ENCODE data around the gene CAPN2. TPM values are rescaled to one million over a fixed set of nuclear protein-coding genes. Genes with fewer than 3 reads are reported as not detected.

Gene CAPN2
- total and polyA plus RNA-seq, 2 experiments from 2014 or later = 8.4 to 17.8 TPM

DNA sequence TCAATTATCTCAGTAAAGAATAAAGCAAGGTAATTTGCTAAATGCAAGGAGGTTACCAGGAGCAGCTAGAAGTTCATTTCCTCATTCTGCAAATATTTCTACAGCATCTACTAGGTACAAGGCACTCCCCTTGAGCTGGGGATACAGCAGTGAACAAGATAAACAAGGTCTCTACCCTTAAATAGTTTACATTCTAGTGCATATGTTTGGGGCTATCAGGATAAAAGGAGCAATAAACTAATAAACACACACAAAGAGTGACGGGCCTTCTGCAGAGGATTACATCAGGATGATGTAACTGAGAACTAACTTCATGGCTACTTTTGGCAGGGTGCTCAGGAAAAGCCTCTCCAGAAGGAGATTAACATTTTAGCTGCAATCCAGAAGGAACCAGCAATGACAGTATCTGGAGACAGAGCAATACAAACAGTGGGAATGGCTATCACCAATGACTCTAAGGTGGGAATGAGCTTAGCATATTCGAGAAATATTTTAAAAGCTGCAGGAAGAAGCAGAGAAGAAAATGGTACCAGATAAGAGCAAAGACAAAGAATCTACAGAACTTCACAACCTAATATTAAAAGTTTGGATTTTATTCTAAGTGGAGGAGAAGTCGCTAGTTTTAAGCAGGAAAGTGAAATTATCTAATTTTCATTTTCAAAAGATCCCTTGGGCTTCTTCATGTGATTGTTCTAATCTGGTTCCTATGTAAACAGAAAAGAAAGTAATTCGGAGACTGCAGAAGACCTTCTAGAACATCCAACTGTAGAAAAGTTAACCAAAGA lies 107.6 kb downstream of the CAPN2 start:
- no peak overlapping the region for H3K4me3 ChIP-seq
- TF ChIP-seq, protein P1, sequence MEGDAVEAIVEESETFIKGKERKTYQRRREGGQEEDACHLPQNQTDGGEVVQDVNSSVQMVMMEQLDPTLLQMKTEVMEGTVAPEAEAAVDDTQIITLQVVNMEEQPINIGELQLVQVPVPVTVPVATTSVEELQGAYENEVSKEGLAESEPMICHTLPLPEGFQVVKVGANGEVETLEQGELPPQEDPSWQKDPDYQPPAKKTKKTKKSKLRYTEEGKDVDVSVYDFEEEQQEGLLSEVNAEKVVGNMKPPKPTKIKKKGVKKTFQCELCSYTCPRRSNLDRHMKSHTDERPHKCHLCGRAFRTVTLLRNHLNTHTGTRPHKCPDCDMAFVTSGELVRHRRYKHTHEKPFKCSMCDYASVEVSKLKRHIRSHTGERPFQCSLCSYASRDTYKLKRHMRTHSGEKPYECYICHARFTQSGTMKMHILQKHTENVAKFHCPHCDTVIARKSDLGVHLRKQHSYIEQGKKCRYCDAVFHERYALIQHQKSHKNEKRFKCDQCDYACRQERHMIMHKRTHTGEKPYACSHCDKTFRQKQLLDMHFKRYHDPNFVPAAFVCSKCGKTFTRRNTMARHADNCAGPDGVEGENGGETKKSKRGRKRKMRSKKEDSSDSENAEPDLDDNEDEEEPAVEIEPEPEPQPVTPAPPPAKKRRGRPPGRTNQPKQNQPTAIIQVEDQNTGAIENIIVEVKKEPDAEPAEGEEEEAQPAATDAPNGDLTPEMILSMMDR (conservative IDR thresholded peaks at IDR 0.05; ENCODE audit: low read depth in 2 of 2) = no peak
- no peak for TF ChIP-seq NANOG (IDR thresholded peaks at IDR 0.05; ENCODE audit: borderline replicate concordance)
- TF ChIP-seq, protein P2, sequence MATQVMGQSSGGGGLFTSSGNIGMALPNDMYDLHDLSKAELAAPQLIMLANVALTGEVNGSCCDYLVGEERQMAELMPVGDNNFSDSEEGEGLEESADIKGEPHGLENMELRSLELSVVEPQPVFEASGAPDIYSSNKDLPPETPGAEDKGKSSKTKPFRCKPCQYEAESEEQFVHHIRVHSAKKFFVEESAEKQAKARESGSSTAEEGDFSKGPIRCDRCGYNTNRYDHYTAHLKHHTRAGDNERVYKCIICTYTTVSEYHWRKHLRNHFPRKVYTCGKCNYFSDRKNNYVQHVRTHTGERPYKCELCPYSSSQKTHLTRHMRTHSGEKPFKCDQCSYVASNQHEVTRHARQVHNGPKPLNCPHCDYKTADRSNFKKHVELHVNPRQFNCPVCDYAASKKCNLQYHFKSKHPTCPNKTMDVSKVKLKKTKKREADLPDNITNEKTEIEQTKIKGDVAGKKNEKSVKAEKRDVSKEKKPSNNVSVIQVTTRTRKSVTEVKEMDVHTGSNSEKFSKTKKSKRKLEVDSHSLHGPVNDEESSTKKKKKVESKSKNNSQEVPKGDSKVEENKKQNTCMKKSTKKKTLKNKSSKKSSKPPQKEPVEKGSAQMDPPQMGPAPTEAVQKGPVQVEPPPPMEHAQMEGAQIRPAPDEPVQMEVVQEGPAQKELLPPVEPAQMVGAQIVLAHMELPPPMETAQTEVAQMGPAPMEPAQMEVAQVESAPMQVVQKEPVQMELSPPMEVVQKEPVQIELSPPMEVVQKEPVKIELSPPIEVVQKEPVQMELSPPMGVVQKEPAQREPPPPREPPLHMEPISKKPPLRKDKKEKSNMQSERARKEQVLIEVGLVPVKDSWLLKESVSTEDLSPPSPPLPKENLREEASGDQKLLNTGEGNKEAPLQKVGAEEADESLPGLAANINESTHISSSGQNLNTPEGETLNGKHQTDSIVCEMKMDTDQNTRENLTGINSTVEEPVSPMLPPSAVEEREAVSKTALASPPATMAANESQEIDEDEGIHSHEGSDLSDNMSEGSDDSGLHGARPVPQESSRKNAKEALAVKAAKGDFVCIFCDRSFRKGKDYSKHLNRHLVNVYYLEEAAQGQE (IDR thresholded peaks at IDR 0.05; ENCODE audit: unreplicated experiment) = no peak
- TF ChIP-seq, protein P3, sequence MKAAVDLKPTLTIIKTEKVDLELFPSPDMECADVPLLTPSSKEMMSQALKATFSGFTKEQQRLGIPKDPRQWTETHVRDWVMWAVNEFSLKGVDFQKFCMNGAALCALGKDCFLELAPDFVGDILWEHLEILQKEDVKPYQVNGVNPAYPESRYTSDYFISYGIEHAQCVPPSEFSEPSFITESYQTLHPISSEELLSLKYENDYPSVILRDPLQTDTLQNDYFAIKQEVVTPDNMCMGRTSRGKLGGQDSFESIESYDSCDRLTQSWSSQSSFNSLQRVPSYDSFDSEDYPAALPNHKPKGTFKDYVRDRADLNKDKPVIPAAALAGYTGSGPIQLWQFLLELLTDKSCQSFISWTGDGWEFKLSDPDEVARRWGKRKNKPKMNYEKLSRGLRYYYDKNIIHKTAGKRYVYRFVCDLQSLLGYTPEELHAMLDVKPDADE (IDR thresholded peaks at IDR 0.05) = no peak
- TF ChIP-seq ZNF331 (CRISPR knock-in tag; IDR thresholded peaks at IDR 0.05; ENCODE audit: low read depth) = no peak
- no peak for TF ChIP-seq ZNF114 (CRISPR knock-in tag; IDR thresholded peaks at IDR 0.05)
- TF ChIP-seq POLR2AphosphoS5 (IDR thresholded peaks at IDR 0.05; ENCODE audit: low read depth) = no peak
- no peak for TF ChIP-seq EZH2 (IDR thresholded peaks at IDR 0.05; ENCODE audit: low read depth, unreplicated experiment)
- H3F3A ChIP-seq (replicated peaks; ENCODE audit: low read depth) = no peaks in the 10 kb centered on the region
- no peaks in the 10 kb centered on the region for H3K9me2 ChIP-seq (ENCODE audit: insufficient read depth)
- H3K36me3 ChIP-seq (ENCODE audit: insufficient read depth) = no peaks in the 10 kb centered on the region; the same call in 1 of the 2 replicates
- DNase-seq (ENCODE audit: low spot score) (no peak), ATAC-seq (no peak)
- Mint-ChIP-seq H3K36me3 (ENCODE audit: low read depth) (peaks cover 32% of the 10 kb centered on the region), H3K9me3 (no peaks in the 10 kb centered on the region), H3K27me3 (ENCODE audit: insufficient read depth, low read depth, poor library complexity) (no peaks in the 10 kb centered on the region), H3K4me3 (no peak overlapping the region), H3K4me1 (peaks cover 36% of the 10 kb centered on the region), H3K27ac (0 out of 2 replicates have a peak overlapping the region, but pooled peaks have one; percentile 29)
- H3K27ac ChIP-seq (ENCODE audit: low read depth) = no peak overlapping the region
- H3K79me2 ChIP-seq (replicated peaks; ENCODE audit: insufficient read depth) = peaks cover 92% of the 10 kb centered on the region
- peaks cover 9% of the 10 kb centered on the region; the same call in 1 of the 2 replicates for H3K4me1 ChIP-seq (ENCODE audit: insufficient read depth)
- no peak overlapping the region for H3K4me2 ChIP-seq
- H3K27me3 ChIP-seq (ENCODE audit: insufficient read depth) = no peaks in the 10 kb centered on the region
- H4K20me1 ChIP-seq (replicated peaks; ENCODE audit: insufficient read depth) = peaks cover 26% of the 10 kb centered on the region
- no peak overlapping the region for H2AFZ ChIP-seq
